Stimulated activated CD8-positive, alpha-beta memory T cell treated with anti-CD3 and anti-CD28 coated beads, Interleukin-15, amount 100 ng/mL, for 24 hours (primary cell): ENCODE results near the gene ANKDD1B.
A peak's percentile ranks its signal among the peaks of the same experiment; 100 is the strongest.
"Not testable (repeated sequence)": the region's sequence is repeated elsewhere in the genome, so short reads cannot be mapped to it uniquely, and the experiment has no call there.

Experiments
- DNase-seq: peaks from one replicate; pipeline ENCODE4 v3.0.0-alpha.2; 2020; ENCODE audit warnings: low read depth

Gene ANKDD1B

GRCh38 chr5:75611311-75612225 is at the start of gene ANKDD1B:
TSS of gene ANKDD1B (plus strand) at chr5:75611453. CDS start at chr5:75611635, 182 bp downstream.
- DNase-seq = no peak

- not testable (repeated sequence) for DNase-seq
Observed at GRCh38 chr5:75565991-75566709, 45.1 kb upstream of the ANKDD1B start.

GRCh38 chr5:75566710-75567309 is 44.4 kb upstream of the ANKDD1B start:
- DNase-seq = peak; percentile 7

GRCh38 chr5:75567710-75568109 is 43.5 kb upstream of the ANKDD1B start:
- no peak for DNase-seq

- DNase-seq = no peak
Observed at GRCh38 chr5:75568202-75568601, 43.1 kb upstream of the ANKDD1B start.

- DNase-seq = no peak
Observed at GRCh38 chr5:75571547-75571946, 39.7 kb upstream of the ANKDD1B start.

- DNase-seq = no peak
Observed at GRCh38 chr5:75574791-75575190, 36.5 kb upstream of the ANKDD1B start.

- not testable (repeated sequence) for DNase-seq
Observed at GRCh38 chr5:75578280-75578679, 33.0 kb upstream of the ANKDD1B start.

GRCh38 chr5:75584641-75585040 is 26.6 kb upstream of the ANKDD1B start:
- DNase-seq = no peak

GRCh38 chr5:75588666-75589065 is 22.6 kb upstream of the ANKDD1B start:
- DNase-seq = no peak

GRCh38 chr5:75600535-75600934 is 10.7 kb upstream of the ANKDD1B start:
- DNase-seq = no peak

GRCh38 chr5:75601567-75601966 is 9.7 kb upstream of the ANKDD1B start:
- DNase-seq = no peak

GRCh38 chr5:75601996-75602395 is 9.3 kb upstream of the ANKDD1B start:
- DNase-seq = no peak

GRCh38 chr5:75603371-75603770 is 7.9 kb upstream of the ANKDD1B start:
- DNase-seq = no peak

GRCh38 chr5:75603821-75604220 is 7.4 kb upstream of the ANKDD1B start:
- DNase-seq = no peak

GRCh38 chr5:75607341-75607740 is 3.9 kb upstream of the ANKDD1B start:
- not testable (repeated sequence) for DNase-seq

- DNase-seq = no peak
Observed at GRCh38 chr5:75608870-75609269, 2.4 kb upstream of the ANKDD1B start.

GRCh38 chr5:75610201-75610600 is 1.1 kb upstream of the ANKDD1B start:
- DNase-seq = no peak

- not testable (repeated sequence) for DNase-seq
Observed at GRCh38 chr5:75610859-75611310, 368 bp upstream of the ANKDD1B start.

- no peak for DNase-seq
Observed at GRCh38 chr5:75612226-75612569, 945 bp downstream of the ANKDD1B start.

GRCh38 chr5:75612901-75613300 is 1.6 kb downstream of the ANKDD1B start:
- DNase-seq = no peak

- DNase-seq = no peak
Observed at GRCh38 chr5:75614176-75614575, 2.9 kb downstream of the ANKDD1B start.
